Peyer's patch (tissue), 4 donors: Measurements from ENCODE around the gene TTLL4.

Experiments used
- CTCF ChIP-seq, 6 experiments: fragments of 450-650 bp in 4 of 6; fragments of 200-600 bp in 2 of 6; sonication (generic) in 1 of 6; IDR thresholded peaks; one replicate each; pipeline ENCODE4 v1.5.1; 2017 to 2019; ENCODE audit warnings: antibody characterized with exemption in 6 of 6, mild to moderate bottlenecking in 3 of 6, moderate library complexity in 1 of 6
- POLR2A ChIP-seq, 2 donors: fragments of 450-650 bp; IDR thresholded peaks; one replicate each; pipeline ENCODE4 v1.5.1; 2017; ENCODE audit warnings: antibody characterized with exemption in 2 of 2, mild to moderate bottlenecking in 2 of 2, moderate library complexity in 2 of 2

GRCh38 chr2:218786133-218786532 lies 75.5 kb downstream of the TTLL4 start:
- TF ChIP-seq CTCF (IDR thresholded peaks at IDR 0.05) (no peak), POLR2A (IDR thresholded peaks at IDR 0.05) (no peak)
